Liver (tissue), 3 donors: ENCODE data around the gene CD37.

ENCODE experiments used
- RAD21 ChIP-seq, 2 donors: IDR thresholded peaks; 2 replicates each; pipeline ENCODE4 v1.6.1; 2016; ENCODE audit warnings: antibody characterized with exemption in 2 of 2, mild to moderate bottlenecking in 2 of 2
- SP1 ChIP-seq: IDR thresholded peaks from 2 replicates; pipeline ENCODE4 v1.6.1; 2018; ENCODE audit warnings: antibody characterized with exemption, mild to moderate bottlenecking
- YY1 ChIP-seq: IDR thresholded peaks from 2 replicates; pipeline ENCODE4 v1.6.1; 2016; ENCODE audit warnings: antibody characterized with exemption, mild to moderate bottlenecking
- TF ChIP-seq, protein P1 (sequence below): fragments of 150-350 bp; IDR thresholded peaks from 2 replicates; pipeline ENCODE4 v1.5.1; 2017; ENCODE audit warnings: improper control_type of control experiment, low read depth, low read length; ENCODE audit not compliant: missing input control
- donor health status: healthy.
- donor health status: healthy.

- TF ChIP-seq SP1: no peak
- no peak for TF ChIP-seq YY1
- TF ChIP-seq, protein P1, sequence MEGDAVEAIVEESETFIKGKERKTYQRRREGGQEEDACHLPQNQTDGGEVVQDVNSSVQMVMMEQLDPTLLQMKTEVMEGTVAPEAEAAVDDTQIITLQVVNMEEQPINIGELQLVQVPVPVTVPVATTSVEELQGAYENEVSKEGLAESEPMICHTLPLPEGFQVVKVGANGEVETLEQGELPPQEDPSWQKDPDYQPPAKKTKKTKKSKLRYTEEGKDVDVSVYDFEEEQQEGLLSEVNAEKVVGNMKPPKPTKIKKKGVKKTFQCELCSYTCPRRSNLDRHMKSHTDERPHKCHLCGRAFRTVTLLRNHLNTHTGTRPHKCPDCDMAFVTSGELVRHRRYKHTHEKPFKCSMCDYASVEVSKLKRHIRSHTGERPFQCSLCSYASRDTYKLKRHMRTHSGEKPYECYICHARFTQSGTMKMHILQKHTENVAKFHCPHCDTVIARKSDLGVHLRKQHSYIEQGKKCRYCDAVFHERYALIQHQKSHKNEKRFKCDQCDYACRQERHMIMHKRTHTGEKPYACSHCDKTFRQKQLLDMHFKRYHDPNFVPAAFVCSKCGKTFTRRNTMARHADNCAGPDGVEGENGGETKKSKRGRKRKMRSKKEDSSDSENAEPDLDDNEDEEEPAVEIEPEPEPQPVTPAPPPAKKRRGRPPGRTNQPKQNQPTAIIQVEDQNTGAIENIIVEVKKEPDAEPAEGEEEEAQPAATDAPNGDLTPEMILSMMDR: no peak
- no peak for TF ChIP-seq RAD21 (IDR thresholded peaks at IDR 0.05)
Measured at GRCh38 chr19:49294401-49294800, 40.8 kb upstream of the CD37 start.
